WTC11 (cell line): ENCODE data around the gene TANGO2. TPM values are rescaled to one million over a fixed set of nuclear protein-coding genes. Genes with fewer than 3 reads are reported as not detected.

Source experiments
- ATAC-seq: fragments of 200-7000 bp; cut with Tn5 transposase; 2 replicates; pipeline ENCODE4 v1.10.0; 2021; ENCODE audit warnings: mild to moderate bottlenecking, moderate library complexity
- CTCF ChIA-PET: fragments of 300-600 bp; sonication (Branson Sonifier 250); formaldehyde crosslinking; loops from one replicate; lab custom pipeline; 2021; ENCODE audit warnings: antibody characterized with exemption; lab: Charles Lee
- POLR2A ChIA-PET: fragments of 350-600 bp; sonication (Branson Sonifier 250); formaldehyde crosslinking; loops from one replicate; lab custom pipeline; 2021; ENCODE audit warnings: antibody characterized with exemption; lab: Charles Lee
- DNase-seq: peaks from one replicate; pipeline ENCODE4 v3.0.0; 2021; ENCODE audit warnings: low spot score
- H3K27ac Mint-ChIP-seq: 2 replicates; pipeline ENCODE4 v1.8.0; 2021; ENCODE audit warnings: mixed read lengths
- H3K27me3 Mint-ChIP-seq: 2 replicates; pipeline ENCODE4 v1.8.0; 2021; ENCODE audit warnings: low read depth, mild to moderate bottlenecking, moderate library complexity, mixed read lengths
- H3K36me3 Mint-ChIP-seq: 2 replicates; pipeline ENCODE4 v1.8.0; 2021; ENCODE audit warnings: mixed read lengths
- H3K4me1 Mint-ChIP-seq: 2 replicates; pipeline ENCODE4 v1.8.0; 2022; ENCODE audit warnings: mixed read lengths
- H3K4me3 Mint-ChIP-seq: 2 replicates; pipeline ENCODE4 v1.8.0; 2021; ENCODE audit warnings: mild to moderate bottlenecking, moderate library complexity, mixed read lengths
- H3K9me3 Mint-ChIP-seq: 2 replicates; pipeline ENCODE4 v1.8.0; 2021; ENCODE audit warnings: mixed read lengths
- FOXJ3 ChIP-seq: sonication (generic); formaldehyde crosslinking; IDR thresholded peaks from 2 replicates; pipeline ENCODE4 v1.9.0; 2021; ENCODE audit warnings: missing genetic modification reagents, mild to moderate bottlenecking, borderline replicate concordance
- FOXP1 ChIP-seq: sonication (generic); formaldehyde crosslinking; IDR thresholded peaks from 2 replicates; pipeline ENCODE4 v1.8.0; 2022; ENCODE audit warnings: missing genetic modification reagents, mild to moderate bottlenecking, moderate library complexity, borderline replicate concordance
- SMAD4 ChIP-seq: sonication (generic); formaldehyde crosslinking; IDR thresholded peaks from 2 replicates; pipeline ENCODE4 v1.8.0; 2022; ENCODE audit warnings: mild to moderate bottlenecking, missing genetic modification reagents
- TEAD1 ChIP-seq: sonication (generic); formaldehyde crosslinking; IDR thresholded peaks from 2 replicates; pipeline ENCODE4 v1.8.0; 2022; ENCODE audit warnings: mild to moderate bottlenecking, missing genetic modification reagents
- ZNF671 ChIP-seq: fragments of 250-450 bp; sonication (Bioruptor Pico); IDR thresholded peaks from 2 replicates; pipeline ENCODE4 v1.8.0; 2021; ENCODE audit warnings: mild to moderate bottlenecking
- total RNA-seq: library from RNA; stranded (reverse); gene quantifications from 3 replicates; pipeline ENCODE4 v1.2.3, GENCODE V29; 2021
- TF ChIP-seq, protein P1 (sequence below): sonication (generic); formaldehyde crosslinking; IDR thresholded peaks from 2 replicates; pipeline ENCODE4 v1.8.1; 2023; ENCODE audit warnings: mild to moderate bottlenecking, missing genetic modification reagents
- TF ChIP-seq, protein P2 (sequence below): sonication (generic); formaldehyde crosslinking; IDR thresholded peaks from 2 replicates; pipeline ENCODE4 v1.8.0; 2022; ENCODE audit warnings: mild to moderate bottlenecking, missing genetic modification reagents
- TF ChIP-seq, protein P3 (sequence below): sonication (generic); formaldehyde crosslinking; IDR thresholded peaks from 2 replicates; pipeline ENCODE4 v1.8.0; 2023; ENCODE audit warnings: missing genetic modification reagents
- TF ChIP-seq, protein P4 (sequence below): sonication (generic); formaldehyde crosslinking; IDR thresholded peaks from 2 replicates; pipeline ENCODE4 v1.8.1; 2022; ENCODE audit warnings: low read depth, mild to moderate bottlenecking, moderate library complexity, missing genetic modification reagents, borderline replicate concordance
- TF ChIP-seq, protein P5 (sequence below): sonication (generic); formaldehyde crosslinking; IDR thresholded peaks from 2 replicates; pipeline ENCODE4 v1.8.1; 2023; ENCODE audit warnings: mild to moderate bottlenecking, missing genetic modification reagents, moderate library complexity
- TF ChIP-seq, protein P6 (sequence below): sonication (generic); formaldehyde crosslinking; IDR thresholded peaks from 2 replicates; pipeline ENCODE4 v1.8.1; 2022; ENCODE audit warnings: mild to moderate bottlenecking, moderate library complexity, missing genetic modification reagents
- TF ChIP-seq, protein P7 (sequence below): fragments of 200-600 bp; IDR thresholded peaks from 2 replicates; pipeline ENCODE4 v1.8.0; 2022; ENCODE audit warnings: antibody characterized with exemption
- TF ChIP-seq, protein P8 (sequence below): fragments of 250-450 bp; sonication (Bioruptor Pico); IDR thresholded peaks from 2 replicates; pipeline ENCODE4 v1.9.0; 2021; ENCODE audit warnings: moderate library complexity, mild to moderate bottlenecking, inconsistent platforms, borderline replicate concordance
- TF ChIP-seq, protein P9 (sequence below): sonication (generic); formaldehyde crosslinking; IDR thresholded peaks from 2 replicates; pipeline ENCODE4 v1.8.0; 2022; ENCODE audit warnings: missing genetic modification reagents

The TANGO2 gene
- total RNA-seq, 1 experiment from 2014 or later = 14.8 TPM

DNA sequence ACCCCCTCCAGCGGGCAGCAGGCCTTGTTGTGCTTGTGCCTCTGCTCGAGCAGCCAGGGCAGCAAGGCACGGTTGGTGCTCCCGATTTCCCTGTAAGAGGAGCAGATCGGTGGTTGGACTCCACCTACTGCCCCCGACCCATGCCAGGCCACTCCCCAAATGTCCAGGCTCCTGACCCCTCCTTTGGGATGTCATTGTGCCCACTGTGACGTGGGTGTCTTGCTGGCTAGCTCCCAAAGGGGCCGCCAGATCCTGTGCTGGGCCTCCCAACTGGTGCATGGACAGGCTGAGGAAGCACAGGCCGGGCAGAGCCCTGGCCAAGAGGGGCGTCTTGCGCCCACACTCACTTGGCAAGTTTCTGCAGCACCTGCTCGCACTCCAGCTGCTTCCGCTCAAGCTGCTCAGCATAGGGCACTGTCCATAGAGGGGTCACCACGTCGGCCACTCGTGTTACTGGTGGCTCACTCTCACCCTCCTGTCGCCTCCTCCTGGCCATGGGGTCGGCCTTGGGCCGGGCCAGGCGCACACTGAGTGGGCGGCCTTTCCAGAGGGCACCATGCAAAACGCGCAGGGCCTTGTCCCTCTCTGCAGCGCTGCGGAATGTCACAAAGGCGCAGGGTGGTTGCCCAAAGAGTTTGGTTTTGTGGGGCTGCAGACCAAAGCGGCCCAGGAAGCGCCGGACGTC is 94.9 kb downstream of the TANGO2 start, which contains the start of gene RANBP1:
Gene RANBP1 (plus strand): TSS at position 414 of the 685 bp plus-strand sequence. CDS start 81 bp downstream, at position 495.
- TF ChIP-seq, protein P1, sequence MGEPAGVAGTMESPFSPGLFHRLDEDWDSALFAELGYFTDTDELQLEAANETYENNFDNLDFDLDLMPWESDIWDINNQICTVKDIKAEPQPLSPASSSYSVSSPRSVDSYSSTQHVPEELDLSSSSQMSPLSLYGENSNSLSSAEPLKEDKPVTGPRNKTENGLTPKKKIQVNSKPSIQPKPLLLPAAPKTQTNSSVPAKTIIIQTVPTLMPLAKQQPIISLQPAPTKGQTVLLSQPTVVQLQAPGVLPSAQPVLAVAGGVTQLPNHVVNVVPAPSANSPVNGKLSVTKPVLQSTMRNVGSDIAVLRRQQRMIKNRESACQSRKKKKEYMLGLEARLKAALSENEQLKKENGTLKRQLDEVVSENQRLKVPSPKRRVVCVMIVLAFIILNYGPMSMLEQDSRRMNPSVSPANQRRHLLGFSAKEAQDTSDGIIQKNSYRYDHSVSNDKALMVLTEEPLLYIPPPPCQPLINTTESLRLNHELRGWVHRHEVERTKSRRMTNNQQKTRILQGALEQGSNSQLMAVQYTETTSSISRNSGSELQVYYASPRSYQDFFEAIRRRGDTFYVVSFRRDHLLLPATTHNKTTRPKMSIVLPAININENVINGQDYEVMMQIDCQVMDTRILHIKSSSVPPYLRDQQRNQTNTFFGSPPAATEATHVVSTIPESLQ (CRISPR knock-in tag) = no peak
- TF ChIP-seq, protein P2, sequence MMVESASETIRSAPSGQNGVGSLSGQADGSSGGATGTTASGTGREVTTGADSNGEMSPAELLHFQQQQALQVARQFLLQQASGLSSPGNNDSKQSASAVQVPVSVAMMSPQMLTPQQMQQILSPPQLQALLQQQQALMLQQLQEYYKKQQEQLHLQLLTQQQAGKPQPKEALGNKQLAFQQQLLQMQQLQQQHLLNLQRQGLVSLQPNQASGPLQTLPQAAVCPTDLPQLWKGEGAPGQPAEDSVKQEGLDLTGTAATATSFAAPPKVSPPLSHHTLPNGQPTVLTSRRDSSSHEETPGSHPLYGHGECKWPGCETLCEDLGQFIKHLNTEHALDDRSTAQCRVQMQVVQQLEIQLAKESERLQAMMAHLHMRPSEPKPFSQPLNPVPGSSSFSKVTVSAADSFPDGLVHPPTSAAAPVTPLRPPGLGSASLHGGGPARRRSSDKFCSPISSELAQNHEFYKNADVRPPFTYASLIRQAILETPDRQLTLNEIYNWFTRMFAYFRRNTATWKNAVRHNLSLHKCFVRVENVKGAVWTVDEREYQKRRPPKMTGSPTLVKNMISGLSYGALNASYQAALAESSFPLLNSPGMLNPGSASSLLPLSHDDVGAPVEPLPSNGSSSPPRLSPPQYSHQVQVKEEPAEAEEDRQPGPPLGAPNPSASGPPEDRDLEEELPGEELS (CRISPR knock-in tag) = no peak
- TF ChIP-seq, protein P3, sequence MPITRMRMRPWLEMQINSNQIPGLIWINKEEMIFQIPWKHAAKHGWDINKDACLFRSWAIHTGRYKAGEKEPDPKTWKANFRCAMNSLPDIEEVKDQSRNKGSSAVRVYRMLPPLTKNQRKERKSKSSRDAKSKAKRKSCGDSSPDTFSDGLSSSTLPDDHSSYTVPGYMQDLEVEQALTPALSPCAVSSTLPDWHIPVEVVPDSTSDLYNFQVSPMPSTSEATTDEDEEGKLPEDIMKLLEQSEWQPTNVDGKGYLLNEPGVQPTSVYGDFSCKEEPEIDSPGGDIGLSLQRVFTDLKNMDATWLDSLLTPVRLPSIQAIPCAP (CRISPR knock-in tag) = no peak
- TF ChIP-seq, protein P4, sequence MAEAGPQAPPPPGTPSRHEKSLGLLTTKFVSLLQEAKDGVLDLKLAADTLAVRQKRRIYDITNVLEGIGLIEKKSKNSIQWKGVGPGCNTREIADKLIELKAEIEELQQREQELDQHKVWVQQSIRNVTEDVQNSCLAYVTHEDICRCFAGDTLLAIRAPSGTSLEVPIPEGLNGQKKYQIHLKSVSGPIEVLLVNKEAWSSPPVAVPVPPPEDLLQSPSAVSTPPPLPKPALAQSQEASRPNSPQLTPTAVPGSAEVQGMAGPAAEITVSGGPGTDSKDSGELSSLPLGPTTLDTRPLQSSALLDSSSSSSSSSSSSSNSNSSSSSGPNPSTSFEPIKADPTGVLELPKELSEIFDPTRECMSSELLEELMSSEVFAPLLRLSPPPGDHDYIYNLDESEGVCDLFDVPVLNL = no peak
- TF ChIP-seq FOXJ3 (CRISPR knock-in tag) (no peak), ZNF671 (CRISPR knock-in tag) (no peak), TEAD1 (CRISPR knock-in tag) (no peak), FOXP1 (no peak), SMAD4 (CRISPR knock-in tag) (no peak)
- TF ChIP-seq, protein P5, sequence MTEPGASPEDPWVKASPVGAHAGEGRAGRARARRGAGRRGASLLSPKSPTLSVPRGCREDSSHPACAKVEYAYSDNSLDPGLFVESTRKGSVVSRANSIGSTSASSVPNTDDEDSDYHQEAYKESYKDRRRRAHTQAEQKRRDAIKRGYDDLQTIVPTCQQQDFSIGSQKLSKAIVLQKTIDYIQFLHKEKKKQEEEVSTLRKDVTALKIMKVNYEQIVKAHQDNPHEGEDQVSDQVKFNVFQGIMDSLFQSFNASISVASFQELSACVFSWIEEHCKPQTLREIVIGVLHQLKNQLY (CRISPR knock-in tag) = no peak
- TF ChIP-seq, protein P6, sequence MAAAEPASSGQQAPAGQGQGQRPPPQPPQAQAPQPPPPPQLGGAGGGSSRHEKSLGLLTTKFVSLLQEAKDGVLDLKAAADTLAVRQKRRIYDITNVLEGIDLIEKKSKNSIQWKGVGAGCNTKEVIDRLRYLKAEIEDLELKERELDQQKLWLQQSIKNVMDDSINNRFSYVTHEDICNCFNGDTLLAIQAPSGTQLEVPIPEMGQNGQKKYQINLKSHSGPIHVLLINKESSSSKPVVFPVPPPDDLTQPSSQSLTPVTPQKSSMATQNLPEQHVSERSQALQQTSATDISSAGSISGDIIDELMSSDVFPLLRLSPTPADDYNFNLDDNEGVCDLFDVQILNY = no peak
- TF ChIP-seq, protein P7, sequence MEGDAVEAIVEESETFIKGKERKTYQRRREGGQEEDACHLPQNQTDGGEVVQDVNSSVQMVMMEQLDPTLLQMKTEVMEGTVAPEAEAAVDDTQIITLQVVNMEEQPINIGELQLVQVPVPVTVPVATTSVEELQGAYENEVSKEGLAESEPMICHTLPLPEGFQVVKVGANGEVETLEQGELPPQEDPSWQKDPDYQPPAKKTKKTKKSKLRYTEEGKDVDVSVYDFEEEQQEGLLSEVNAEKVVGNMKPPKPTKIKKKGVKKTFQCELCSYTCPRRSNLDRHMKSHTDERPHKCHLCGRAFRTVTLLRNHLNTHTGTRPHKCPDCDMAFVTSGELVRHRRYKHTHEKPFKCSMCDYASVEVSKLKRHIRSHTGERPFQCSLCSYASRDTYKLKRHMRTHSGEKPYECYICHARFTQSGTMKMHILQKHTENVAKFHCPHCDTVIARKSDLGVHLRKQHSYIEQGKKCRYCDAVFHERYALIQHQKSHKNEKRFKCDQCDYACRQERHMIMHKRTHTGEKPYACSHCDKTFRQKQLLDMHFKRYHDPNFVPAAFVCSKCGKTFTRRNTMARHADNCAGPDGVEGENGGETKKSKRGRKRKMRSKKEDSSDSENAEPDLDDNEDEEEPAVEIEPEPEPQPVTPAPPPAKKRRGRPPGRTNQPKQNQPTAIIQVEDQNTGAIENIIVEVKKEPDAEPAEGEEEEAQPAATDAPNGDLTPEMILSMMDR = no peak
- TF ChIP-seq, protein P8, sequence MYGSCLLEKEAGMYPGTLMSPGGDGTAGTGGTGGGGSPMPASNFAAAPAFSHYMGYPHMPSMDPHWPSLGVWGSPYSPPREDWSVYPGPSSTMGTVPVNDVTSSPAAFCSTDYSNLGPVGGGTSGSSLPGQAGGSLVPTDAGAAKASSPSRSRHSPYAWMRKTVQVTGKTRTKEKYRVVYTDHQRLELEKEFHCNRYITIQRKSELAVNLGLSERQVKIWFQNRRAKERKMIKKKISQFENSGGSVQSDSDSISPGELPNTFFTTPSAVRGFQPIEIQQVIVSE (CRISPR knock-in tag) = no peak
- TF ChIP-seq, protein P9, sequence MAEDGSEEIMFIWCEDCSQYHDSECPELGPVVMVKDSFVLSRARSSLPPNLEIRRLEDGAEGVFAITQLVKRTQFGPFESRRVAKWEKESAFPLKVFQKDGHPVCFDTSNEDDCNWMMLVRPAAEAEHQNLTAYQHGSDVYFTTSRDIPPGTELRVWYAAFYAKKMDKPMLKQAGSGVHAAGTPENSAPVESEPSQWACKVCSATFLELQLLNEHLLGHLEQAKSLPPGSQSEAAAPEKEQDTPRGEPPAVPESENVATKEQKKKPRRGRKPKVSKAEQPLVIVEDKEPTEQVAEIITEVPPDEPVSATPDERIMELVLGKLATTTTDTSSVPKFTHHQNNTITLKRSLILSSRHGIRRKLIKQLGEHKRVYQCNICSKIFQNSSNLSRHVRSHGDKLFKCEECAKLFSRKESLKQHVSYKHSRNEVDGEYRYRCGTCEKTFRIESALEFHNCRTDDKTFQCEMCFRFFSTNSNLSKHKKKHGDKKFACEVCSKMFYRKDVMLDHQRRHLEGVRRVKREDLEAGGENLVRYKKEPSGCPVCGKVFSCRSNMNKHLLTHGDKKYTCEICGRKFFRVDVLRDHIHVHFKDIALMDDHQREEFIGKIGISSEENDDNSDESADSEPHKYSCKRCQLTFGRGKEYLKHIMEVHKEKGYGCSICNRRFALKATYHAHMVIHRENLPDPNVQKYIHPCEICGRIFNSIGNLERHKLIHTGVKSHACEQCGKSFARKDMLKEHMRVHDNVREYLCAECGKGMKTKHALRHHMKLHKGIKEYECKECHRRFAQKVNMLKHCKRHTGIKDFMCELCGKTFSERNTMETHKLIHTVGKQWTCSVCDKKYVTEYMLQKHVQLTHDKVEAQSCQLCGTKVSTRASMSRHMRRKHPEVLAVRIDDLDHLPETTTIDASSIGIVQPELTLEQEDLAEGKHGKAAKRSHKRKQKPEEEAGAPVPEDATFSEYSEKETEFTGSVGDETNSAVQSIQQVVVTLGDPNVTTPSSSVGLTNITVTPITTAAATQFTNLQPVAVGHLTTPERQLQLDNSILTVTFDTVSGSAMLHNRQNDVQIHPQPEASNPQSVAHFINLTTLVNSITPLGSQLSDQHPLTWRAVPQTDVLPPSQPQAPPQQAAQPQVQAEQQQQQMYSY = no peak
- TF ChIP-seq, all 79 proteins: peak for 0
- Mint-ChIP-seq H3K36me3 (peaks cover 34% of the 10 kb centered on the region), H3K27me3 (no peaks in the 10 kb centered on the region), H3K9me3 (no peaks in the 10 kb centered on the region), H3K4me1 (peaks cover 13% of the 10 kb centered on the region), H3K4me3 (peak within 1 kb of the TSS; percentile 79), H3K27ac (peak within 1 kb of the TSS; percentile 62)
- ChIA-PET POLR2A (interaction anchor here (0.6 to 2.0 kb wide), 3 partner anchors 10 to 55 kb away, joined by 5 to 6 read pairs (median 5); no protein-coding TSS in a partner anchor), CTCF (interaction anchor here (1.0 to 1.5 kb wide), 3 partner anchors 18 to 149 kb away, joined by 3 read pairs; no protein-coding TSS in a partner anchor)
- DNase-seq (no peak), ATAC-seq (no peak)
